GM23338 (cell line): ENCODE data around the gene HAL. TPM values are rescaled to one million over a fixed set of nuclear protein-coding genes. Genes with fewer than 3 reads are reported as not detected.

Source experiments
- ATAC-seq: fragments of 200-7000 bp; cut with Tn5 transposase; 3 replicates; pipeline ENCODE4 v1.9.1; 2020
- DNase-seq: peaks from one replicate; pipeline ENCODE4 v3.0.0-alpha.2; 2015; ENCODE audit warnings: low spot score
- H2AFZ ChIP-seq: fragments of 200-600 bp; sonication (generic); 2 replicates; pipeline ENCODE4 v1.8.0; 2016; ENCODE audit warnings: antibody characterized with exemption, mild to moderate bottlenecking, moderate library complexity
- H3F3A ChIP-seq: fragments of 200-600 bp; sonication (generic); replicated peaks from 2 replicates; pipeline ENCODE4 v1.8.0; 2017; ENCODE audit warnings: antibody characterized with exemption, mixed run types, low read depth
- H3K27ac ChIP-seq: fragments of 200-600 bp; sonication (generic); 2 replicates; pipeline ENCODE4 v1.6.1; 2016; ENCODE audit warnings: low read depth
- H3K27me3 ChIP-seq: fragments of 200-600 bp; sonication (generic); 2 replicates; pipeline ENCODE4 v1.8.0; 2016; ENCODE audit warnings: mild to moderate bottlenecking, mixed run types, moderate library complexity; ENCODE audit not compliant: insufficient read depth
- H3K36me3 ChIP-seq: fragments of 200-600 bp; sonication (generic); 2 replicates; pipeline ENCODE4 v1.8.0; 2016; ENCODE audit warnings: mild to moderate bottlenecking; ENCODE audit not compliant: insufficient read depth
- H3K4me1 ChIP-seq: fragments of 200-600 bp; sonication (generic); 2 replicates; pipeline ENCODE4 v1.8.0; 2016; ENCODE audit warnings: mild to moderate bottlenecking, moderate library complexity; ENCODE audit not compliant: insufficient read depth
- H3K4me2 ChIP-seq: fragments of 200-600 bp; sonication (generic); 2 replicates; pipeline ENCODE4 v1.7.1; 2017; ENCODE audit warnings: mixed run types
- H3K4me3 ChIP-seq: fragments of 200-600 bp; sonication (generic); 2 replicates; pipeline ENCODE4 v1.6.1; 2016; ENCODE audit warnings: mixed run types
- H3K79me2 ChIP-seq: fragments of 200-600 bp; sonication (generic); replicated peaks from 2 replicates; pipeline ENCODE4 v1.8.0; 2017; ENCODE audit warnings: mild to moderate bottlenecking; ENCODE audit not compliant: insufficient read depth
- H3K9me2 ChIP-seq: fragments of 200-600 bp; sonication (generic); 2 replicates; pipeline ENCODE4 v1.8.0; 2017; ENCODE audit not compliant: insufficient read depth
- H4K20me1 ChIP-seq: fragments of 200-600 bp; sonication (generic); replicated peaks from 2 replicates; pipeline ENCODE4 v1.8.0; 2017; ENCODE audit warnings: mild to moderate bottlenecking; ENCODE audit not compliant: insufficient read depth
- H3K27ac Mint-ChIP-seq: 2 replicates; pipeline ENCODE4 v1.8.0; 2020; ENCODE audit warnings: inconsistent platforms, mild to moderate bottlenecking, moderate library complexity, mixed read lengths
- H3K27me3 Mint-ChIP-seq: 3 replicates; pipeline ENCODE4 v1.8.0; 2022; ENCODE audit warnings: low read depth, mild to moderate bottlenecking, moderate library complexity, mixed read lengths, inconsistent platforms; ENCODE audit not compliant: insufficient read depth, poor library complexity
- H3K36me3 Mint-ChIP-seq: 3 replicates; pipeline ENCODE4 v1.8.0; 2021; ENCODE audit warnings: low read depth, mild to moderate bottlenecking, inconsistent platforms, moderate library complexity, mixed read lengths
- H3K4me1 Mint-ChIP-seq: 3 replicates; pipeline ENCODE4 v1.8.0; 2020; ENCODE audit warnings: mild to moderate bottlenecking, inconsistent platforms, mixed read lengths
- H3K4me3 Mint-ChIP-seq: 3 replicates; pipeline ENCODE4 v1.8.0; 2021; ENCODE audit warnings: moderate library complexity, mild to moderate bottlenecking, inconsistent platforms, mixed read lengths
- H3K9me3 Mint-ChIP-seq: 3 replicates; pipeline ENCODE4 v1.8.0; 2020; ENCODE audit warnings: moderate library complexity, mild to moderate bottlenecking, inconsistent platforms, mixed read lengths
- CTCF ChIP-seq, 2 experiments: fragments of 200-600 bp in 1 of 2; sonication (generic) in 1 of 2; conservative IDR thresholded peaks; 2 replicates each; pipeline versions ENCODE4 v1.5.1 to v1.6.1; 2016 to 2017; ENCODE audit warnings: antibody characterized with exemption in 2 of 2, low read depth in 2 of 2, mild to moderate bottlenecking in 2 of 2, moderate library complexity in 1 of 2
- ETS1 ChIP-seq: IDR thresholded peaks from 2 replicates; pipeline ENCODE4 v1.6.1; 2016; ENCODE audit warnings: antibody characterized with exemption
- EZH2phosphoT487 ChIP-seq: fragments of 200-600 bp; sonication (generic); IDR thresholded peaks from one replicate; pipeline ENCODE4 v1.8.1; 2018; ENCODE audit warnings: antibody characterized with exemption; ENCODE audit not compliant: unreplicated experiment
- JUNB ChIP-seq: IDR thresholded peaks from one replicate; pipeline ENCODE4 v1.6.1; 2016; ENCODE audit warnings: antibody characterized with exemption; ENCODE audit not compliant: unreplicated experiment
- POLR2AphosphoS5 ChIP-seq: IDR thresholded peaks from 2 replicates; pipeline ENCODE4 v1.6.1; 2016; ENCODE audit warnings: antibody characterized with exemption, low read depth
- REST ChIP-seq: IDR thresholded peaks from one replicate; pipeline ENCODE4 v1.6.1; 2018; ENCODE audit warnings: antibody characterized with exemption; ENCODE audit not compliant: unreplicated experiment
- ZNF331 ChIP-seq: fragments of 250-450 bp; sonication (Bioruptor Pico); IDR thresholded peaks from 2 replicates; pipeline ENCODE4 v1.5.0; 2020; ENCODE audit warnings: low read depth, mild to moderate bottlenecking, moderate library complexity
- polyA plus RNA-seq: library from polyadenylated mRNA; unstranded; fragments of >200 nt; fragmentation: Nextera tagmentation; extraction: Ambion mirVana; gene quantifications from 2 replicates; pipeline ENCODE4 v1.2.1, GENCODE V29; 2016
- total RNA-seq: library from RNA; depleted of rRNA; stranded (reverse); fragments of >200 nt; shearing (Covaris generic); gene quantifications from 2 replicates; pipeline ENCODE4 v1.2.3, GENCODE V29; 2014

HAL gene
- total and polyA plus RNA-seq, 2 experiments from 2014 or later = 0.17 to 0.24 TPM

GRCh38 chr12:95998611-95999286, 2.6 kb upstream of the HAL start:
- no peaks in the 10 kb centered on the region for H3K9me3 Mint-ChIP-seq
- H3K27ac Mint-ChIP-seq = no peak overlapping the region
- H2AFZ ChIP-seq = no peak overlapping the region
- H3K36me3 Mint-ChIP-seq = peaks cover 14% of the 10 kb centered on the region; the same call in 2 of the 3 replicates
- DNase-seq (peak; percentile 91), ATAC-seq (peak; percentile 98)
- peaks cover 8% of the 10 kb centered on the region for H3K4me1 Mint-ChIP-seq
- peaks cover 2% of the 10 kb centered on the region for H3K27me3 Mint-ChIP-seq
- no peak overlapping the region for H3K4me2 ChIP-seq
- peaks cover 17% of the 10 kb centered on the region for H3K36me3 ChIP-seq
- no peaks in the 10 kb centered on the region for H3K27me3 ChIP-seq
- H3K4me3 ChIP-seq = no peak overlapping the region
- H3K9me2 ChIP-seq = no peaks in the 10 kb centered on the region
- H4K20me1 ChIP-seq = peaks cover 3% of the 10 kb centered on the region; the same call in 1 of the 2 replicates
- no peak overlapping the region for H3K27ac ChIP-seq
- TF ChIP-seq REST = no peak
- peak; percentile 80 to 94 for TF ChIP-seq CTCF (conservative IDR thresholded peaks at IDR 0.05; ENCODE audit: low read depth in 2 of 2)
- no peaks in the 10 kb centered on the region for H3F3A ChIP-seq
- no peak overlapping the region; the same call in 2 of the 3 replicates for H3K4me3 Mint-ChIP-seq
- H3K79me2 ChIP-seq = no peaks in the 10 kb centered on the region
- H3K4me1 ChIP-seq = no peaks in the 10 kb centered on the region

- H3K27ac ChIP-seq = 0 out of 2 replicates have a peak overlapping the region, but pooled peaks have one; percentile 46
- no peaks in the 10 kb centered on the region for H3K9me2 ChIP-seq
- H3K27ac Mint-ChIP-seq = no peak overlapping the region
- H3K4me1 Mint-ChIP-seq = peaks cover 8% of the 10 kb centered on the region
- ATAC-seq (peak; percentile 22; the same call in 2 of the 3 replicates), DNase-seq (no peak)
- H3K36me3 ChIP-seq = peaks cover 13% of the 10 kb centered on the region
- no peak overlapping the region for H2AFZ ChIP-seq
- no peaks in the 10 kb centered on the region for H3K9me3 Mint-ChIP-seq
- no peaks in the 10 kb centered on the region for H3K27me3 ChIP-seq
- no peak overlapping the region for H3K4me3 ChIP-seq
- H3F3A ChIP-seq = no peaks in the 10 kb centered on the region
- H4K20me1 ChIP-seq = peaks cover 3% of the 10 kb centered on the region; the same call in 1 of the 2 replicates
- H3K27me3 Mint-ChIP-seq = peaks cover 2% of the 10 kb centered on the region
- H3K4me3 Mint-ChIP-seq = no peak overlapping the region
- peaks cover 14% of the 10 kb centered on the region; the same call in 2 of the 3 replicates for H3K36me3 Mint-ChIP-seq
- no peaks in the 10 kb centered on the region for H3K4me1 ChIP-seq
- no peaks in the 10 kb centered on the region for H3K79me2 ChIP-seq
- no peak overlapping the region for H3K4me2 ChIP-seq
- no peak for TF ChIP-seq POLR2AphosphoS5
- TF ChIP-seq ZNF331 (CRISPR knock-in tag) = no peak
- TF ChIP-seq ETS1 = no peak
- TF ChIP-seq JUNB = no peak
- no peak for TF ChIP-seq CTCF (conservative IDR thresholded peaks at IDR 0.05; ENCODE audit: low read depth in 2 of 2)
- no peak for TF ChIP-seq REST
- TF ChIP-seq EZH2phosphoT487 = no peak
These were observed 1.9 kb upstream of the HAL start for GRCh38 chr12:95997911-95998510.
